Measurements from ENCODE around the gene LCE6A.
A peak's percentile ranks its signal among the peaks of the same experiment; 100 is the strongest.

LCE6A gene, protein sequence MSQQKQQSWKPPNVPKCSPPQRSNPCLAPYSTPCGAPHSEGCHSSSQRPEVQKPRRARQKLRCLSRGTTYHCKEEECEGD

DNA sequence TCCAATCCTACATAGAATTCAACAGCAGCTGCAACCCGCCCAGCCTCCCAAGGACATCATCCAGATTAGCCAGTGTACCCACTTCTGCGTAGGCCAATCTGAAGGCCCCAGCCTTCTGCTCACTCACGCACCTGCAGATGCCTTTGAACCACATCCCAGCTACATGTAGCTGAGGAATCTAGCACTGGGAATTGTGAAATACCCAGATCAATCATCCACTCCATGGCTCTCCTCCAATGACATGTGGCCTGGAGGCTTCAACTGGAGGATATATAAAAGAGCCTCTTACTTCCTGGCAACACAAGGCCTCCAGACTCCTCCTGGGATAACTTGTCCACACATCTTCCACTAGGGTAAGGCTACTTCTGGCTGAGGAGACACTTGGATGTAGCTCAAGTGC lies at the start of gene LCE6A:
Gene LCE6A, plus strand, starts transcription at position 301 of the 400 bp plus-strand sequence. CDS start 665 bp downstream, outside the sequence.
- no peak for DNase-seq (ENCODE audit: low spot score)

DNA sequence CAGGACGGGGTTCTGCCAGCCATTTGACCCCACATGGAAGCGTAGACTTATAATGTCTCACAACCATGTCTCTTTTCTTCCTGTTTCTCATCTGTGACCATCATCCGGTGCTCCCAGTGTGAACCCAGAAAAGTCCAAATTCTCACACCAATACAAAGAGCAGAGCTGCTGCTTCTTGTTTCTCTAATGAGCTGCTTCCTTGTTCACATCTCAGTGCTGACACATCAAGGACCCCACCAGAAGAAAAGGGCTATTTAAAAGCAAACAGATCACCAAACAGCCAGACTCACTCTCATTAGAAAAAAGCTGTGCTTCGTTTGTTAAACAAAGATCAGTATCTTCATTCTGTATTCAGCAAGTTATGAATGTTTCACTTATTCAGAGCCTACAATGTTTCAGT lies 47.0 kb upstream of the LCE6A start:
- DNase-seq (ENCODE audit: low spot score): no peak

DNA sequence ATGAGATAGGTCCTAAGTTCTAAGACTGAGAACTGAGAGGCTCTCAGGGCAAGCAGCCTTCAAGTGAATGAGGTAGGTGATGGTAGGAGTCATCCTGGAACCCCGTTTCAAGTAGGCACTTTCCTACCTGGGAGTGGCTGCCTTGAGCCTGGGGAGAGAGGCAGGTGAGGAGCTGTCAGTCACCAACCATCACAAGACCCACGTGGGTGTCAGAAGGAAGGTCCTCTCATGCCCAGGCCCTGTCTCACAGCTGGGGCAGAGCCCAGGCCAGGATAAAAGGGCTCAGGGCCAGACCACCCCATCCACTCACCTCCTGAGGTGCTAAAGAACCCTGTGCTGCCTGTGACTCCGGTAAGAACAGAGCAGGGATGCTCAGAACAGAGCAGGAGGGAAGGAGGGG lies 46.2 kb upstream of the LCE6A start, which contains the start of gene LCE1D:
Gene LCE1D, plus strand, starts transcription at position 301 of the 400 bp plus-strand sequence. CDS start 1,074 bp downstream, outside the sequence.
- no peak for DNase-seq (ENCODE audit: low spot score)

DNA sequence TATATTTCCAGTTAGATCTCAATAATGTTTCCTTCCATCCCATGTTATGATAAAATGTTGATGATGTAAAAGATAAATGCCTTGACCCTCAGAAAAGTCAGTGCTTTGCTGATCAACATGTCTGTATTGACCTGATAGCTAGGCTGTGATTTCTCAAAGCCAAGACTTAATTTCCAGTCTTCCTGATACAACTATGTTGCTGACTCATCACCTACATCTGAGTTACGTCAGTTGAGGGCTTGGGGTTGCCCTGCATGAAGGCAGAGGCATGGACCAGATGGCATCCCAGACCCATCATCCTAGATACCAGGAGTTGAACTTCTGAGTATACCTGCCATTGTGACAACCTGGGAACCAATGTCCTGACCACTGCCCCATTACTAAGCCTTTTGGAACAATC lies 41.3 kb upstream of the LCE6A start:
- DNase-seq (ENCODE audit: low spot score): no peak

DNA sequence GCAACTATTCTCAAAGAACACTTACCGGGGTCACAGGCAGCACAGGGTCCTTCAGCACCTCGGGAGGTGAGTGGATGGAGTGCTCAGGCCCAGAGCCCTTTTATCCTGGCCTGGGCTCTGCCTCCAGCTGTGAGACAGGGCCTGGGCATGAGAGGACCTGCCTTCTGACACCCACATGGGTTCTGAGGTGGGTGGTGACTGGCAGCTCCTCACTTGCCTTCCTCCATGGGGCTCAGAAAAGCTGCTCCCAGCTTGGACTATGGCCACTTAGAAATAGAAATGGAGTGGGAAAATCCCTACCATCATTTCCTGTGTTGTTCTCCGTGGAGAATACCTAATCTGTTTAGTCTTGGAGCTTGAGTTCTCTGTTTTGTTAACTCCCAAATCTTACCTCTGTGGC lies 36.1 kb upstream of the LCE6A start, which contains the start of gene LCE1C:
Gene LCE1C, minus strand, starts transcription at position 76 of the 400 bp plus-strand sequence. CDS start 1,173 bp downstream, outside the sequence.
- DNase-seq (ENCODE audit: low spot score): no peak

DNA sequence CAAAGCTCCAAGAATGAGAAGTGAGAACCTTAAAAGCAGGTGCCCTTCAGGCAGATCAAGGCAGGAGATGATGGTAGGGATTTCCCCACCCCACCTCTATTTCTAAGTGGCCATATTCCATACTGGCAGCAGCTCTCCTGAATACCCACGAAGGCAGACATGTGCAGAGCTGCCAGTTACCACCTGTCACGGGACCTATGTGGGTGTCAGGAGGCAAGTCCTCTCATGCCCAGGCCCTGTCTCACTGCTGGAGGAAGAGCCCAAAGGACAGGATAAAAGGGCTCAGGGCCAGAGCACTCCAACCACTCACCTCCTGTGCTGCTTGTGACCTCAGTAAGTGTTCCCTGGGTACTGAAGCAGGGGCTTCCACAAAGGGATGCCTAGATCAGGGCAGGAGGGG lies 31.6 kb upstream of the LCE6A start:
- no peak for DNase-seq (ENCODE audit: low spot score)

DNA sequence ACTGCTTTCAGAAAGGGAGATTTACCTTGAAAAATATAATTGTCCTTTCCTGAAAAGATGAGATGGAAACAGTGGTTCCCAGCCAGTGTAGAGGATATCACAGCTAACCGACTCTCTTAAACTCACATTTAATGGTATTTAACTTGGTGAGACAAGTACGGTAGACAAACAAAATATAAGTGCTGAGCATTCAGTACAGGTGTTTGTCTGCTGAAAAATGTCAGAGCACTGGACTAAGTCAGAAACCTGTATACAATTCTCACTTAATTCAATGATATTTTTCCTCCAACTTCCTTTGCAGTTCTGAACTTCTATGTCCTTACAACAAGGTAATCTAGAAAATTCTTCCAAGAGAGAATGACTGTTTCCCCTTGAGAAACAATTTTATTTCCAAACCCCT lies 31.0 kb upstream of the LCE6A start, which contains the start of gene LCE1B:
Gene LCE1B, plus strand, starts transcription at position 301 of the 400 bp plus-strand sequence. CDS start 476 bp downstream, outside the sequence.
- DNase-seq (ENCODE audit: low spot score): no peak

DNA sequence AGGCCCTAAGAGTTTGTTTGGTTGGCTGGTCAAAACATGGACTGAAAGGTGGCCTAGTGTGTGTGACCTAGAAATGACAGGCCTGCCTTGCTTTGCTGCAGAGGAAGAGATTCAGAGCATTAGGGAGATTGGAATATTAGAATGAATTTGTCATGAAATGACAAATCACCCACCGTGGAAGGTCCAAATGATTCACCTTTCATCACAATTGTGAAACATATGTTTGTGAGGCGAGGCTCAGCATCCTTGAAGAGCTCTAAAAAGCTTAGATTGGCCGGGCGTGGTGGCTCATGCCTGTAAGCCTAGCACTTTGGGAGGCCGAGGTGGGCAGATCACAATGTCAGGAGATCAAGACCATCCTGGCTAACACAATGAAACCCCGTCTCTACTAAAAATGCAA lies 25.3 kb upstream of the LCE6A start:
- DNase-seq (ENCODE audit: low spot score): no peak

DNA sequence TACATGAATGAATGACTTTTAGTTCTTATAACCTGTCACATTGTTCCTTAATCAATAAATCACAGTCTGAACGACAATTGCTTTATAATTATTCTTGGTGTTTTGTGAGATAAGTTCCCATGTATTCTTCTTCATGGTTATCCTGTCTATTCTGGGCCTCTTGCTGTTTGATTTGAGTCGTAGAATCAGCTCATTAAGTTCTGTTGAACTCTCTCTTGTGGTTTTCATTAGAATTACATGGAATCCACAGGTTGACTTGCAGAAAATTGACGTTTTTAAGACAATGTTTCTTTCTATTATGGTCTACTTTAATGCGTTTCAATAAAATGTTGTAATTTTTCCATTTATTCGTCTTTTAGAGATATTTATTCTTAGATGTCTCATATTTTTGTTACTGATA lies 19.4 kb upstream of the LCE6A start:
- DNase-seq (ENCODE audit: low spot score): no peak

DNA sequence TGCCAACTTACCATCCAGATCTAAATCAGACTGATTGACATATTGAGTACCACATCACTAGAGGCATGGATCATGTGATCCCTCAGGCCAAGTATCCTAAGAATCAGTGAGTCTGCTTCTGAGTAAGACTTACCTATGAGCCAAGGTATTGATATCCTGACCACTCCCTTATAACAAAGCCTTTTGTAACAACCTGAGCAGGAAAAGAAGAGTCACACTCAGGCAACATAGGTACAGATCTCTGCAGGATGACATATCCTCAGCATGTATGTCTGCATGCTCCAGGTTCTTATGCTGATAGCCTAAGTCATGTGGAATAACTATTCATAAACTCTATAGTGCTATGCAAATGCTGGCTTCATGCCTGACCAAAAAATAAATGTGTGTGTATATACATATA lies 17.7 kb upstream of the LCE6A start:
- no peak for DNase-seq (ENCODE audit: low spot score)

DNA sequence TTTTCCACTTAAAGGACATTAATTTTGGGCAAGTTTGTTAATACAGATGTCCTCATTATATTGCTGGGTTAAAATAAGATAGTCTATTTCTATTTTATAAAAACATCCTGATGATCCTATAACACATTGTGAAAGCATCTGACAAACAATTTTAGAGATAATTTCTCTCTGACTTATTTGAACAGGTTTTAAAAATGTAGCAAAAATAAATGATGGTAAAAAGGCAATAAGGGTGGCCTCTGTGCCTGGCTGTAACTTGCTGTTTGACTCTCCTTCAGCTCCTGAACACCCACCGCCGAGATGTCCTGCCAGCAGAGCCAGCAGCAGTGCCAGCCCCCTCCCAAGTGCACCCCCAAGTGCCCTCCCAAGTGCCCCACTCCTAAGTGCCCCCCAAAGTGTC lies 15.5 kb upstream of the LCE6A start, which contains the start of gene LCE1A:
Gene LCE1A, plus strand, starts transcription at position 301 of the 400 bp plus-strand sequence. Its CDS starts 0 bp downstream, at position 301.
- DNase-seq (ENCODE audit: low spot score): no peak

DNA sequence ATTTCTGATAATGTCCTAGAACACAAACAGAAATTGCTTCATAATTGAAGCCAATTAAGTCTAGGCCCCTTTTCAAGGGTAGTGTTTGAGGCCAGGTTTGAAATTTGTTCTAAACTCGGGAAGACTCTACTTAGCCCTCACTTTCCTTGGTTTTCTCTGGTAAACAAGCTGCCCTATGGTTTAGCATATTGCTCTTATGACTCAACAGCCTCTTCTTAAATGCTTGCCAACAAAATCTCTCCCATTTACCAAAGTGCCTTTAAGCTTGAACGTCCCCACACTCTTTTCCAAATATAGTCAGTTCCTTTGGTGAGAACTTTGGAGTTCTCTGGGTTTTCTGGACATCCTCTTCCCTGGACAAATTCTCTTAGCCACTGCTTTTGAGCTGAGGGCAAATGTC lies 5.8 kb upstream of the LCE6A start:
- DNase-seq (ENCODE audit: low spot score): no peak

DNA sequence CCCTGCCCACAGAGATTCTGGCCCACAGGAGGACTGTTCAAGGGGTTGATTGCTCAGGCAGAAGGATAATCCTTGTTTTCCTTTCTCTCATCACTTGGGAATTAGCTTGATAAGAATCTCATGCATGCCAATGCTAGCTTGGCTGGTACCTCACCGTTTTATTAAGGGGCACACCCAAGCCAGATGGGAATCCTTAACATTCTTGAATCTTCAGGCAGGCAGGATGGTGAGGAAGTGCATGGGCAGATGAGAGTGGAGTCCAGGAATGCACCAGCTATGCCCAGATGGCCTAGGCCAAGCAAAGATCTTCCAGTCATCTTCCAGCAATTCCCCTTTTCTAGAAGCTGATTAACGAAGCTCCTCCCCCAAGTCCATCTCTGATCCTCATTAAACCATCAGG lies 13.0 kb downstream of the LCE6A start:
- no peak for DNase-seq (ENCODE audit: low spot score)

DNA sequence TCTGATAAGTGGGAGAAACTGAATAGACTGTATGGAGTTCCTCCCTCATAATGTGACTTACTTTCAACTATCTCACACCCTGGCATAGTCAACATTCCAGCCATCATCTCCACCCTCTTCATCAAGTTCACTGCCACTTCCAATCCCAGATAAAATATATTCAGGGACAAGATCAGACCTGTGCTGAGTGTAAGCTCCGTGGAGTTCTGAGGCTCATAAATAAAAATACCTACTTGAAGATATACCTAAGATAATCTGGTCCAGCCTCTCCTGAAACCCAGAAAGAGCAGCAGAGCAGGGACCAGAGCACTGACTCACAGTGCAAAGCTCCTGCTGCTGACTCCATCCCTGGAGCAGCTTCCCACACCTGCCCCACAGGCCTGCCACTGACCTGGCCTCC lies 15.4 kb downstream of the LCE6A start:
- DNase-seq (ENCODE audit: low spot score): no peak

DNA sequence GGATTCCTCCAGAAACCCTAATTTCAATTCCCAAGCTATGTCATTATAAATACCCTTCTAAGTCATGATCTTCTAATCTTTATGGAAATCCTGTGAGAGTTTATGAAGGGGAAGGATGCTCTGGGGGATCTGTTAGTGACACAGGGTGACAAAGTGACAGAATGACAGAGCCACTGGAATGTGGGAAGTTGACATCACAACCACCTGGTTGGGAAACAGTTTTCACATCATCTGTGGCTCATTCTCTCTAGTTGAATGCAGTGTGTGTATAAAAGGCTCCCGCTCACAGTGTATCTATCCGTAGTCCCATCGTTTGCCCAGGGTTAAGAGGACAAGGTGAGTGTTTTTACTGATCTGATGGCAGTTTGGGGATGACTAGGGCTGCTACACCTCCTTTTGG lies 17.0 kb downstream of the LCE6A start, which contains the start of gene LCE7A:
Gene LCE7A, plus strand, starts transcription at position 301 of the 400 bp plus-strand sequence. CDS start 702 bp downstream, outside the sequence.
- no peak for DNase-seq (ENCODE audit: low spot score)

DNA sequence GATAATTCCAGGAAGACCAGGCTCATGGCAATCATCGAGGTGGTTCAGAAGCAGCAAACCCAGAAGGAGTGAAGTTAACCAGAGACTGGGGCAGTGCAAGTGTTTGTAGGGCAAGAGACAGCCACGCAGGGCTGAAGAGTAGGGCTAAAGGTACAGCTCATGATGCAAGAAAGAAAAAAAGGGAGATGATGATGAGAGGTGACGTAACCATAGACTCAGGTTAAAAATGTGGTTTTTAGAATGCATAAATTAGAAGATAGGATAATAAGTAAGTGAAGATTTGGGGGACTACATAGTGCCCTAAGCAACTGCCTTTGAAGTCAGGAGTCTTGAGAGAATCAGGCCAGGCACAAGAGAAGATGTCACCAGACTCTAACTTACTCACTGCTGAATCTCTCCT lies 17.5 kb downstream of the LCE6A start:
- no peak for DNase-seq (ENCODE audit: low spot score)

DNA sequence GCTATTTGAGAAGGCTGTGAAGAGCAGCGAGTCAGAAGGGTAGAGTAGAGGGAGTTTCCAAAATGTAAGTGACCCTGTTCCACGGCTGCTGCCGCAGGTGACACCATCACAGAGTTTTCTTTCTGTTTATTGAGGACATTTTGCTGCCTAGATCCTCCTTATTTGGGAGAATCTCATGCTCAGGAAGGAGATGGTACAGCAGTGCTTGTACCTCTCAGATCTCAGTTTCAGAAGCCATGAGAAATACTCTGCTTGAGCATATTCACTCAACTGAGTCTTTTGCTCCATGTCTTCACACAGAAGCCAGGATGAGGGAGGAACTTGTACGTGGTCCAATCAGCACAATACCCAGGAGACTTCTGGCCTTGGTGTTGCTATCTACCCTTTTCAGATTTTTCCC lies 18.7 kb downstream of the LCE6A start:
- no peak for DNase-seq (ENCODE audit: low spot score)

DNA sequence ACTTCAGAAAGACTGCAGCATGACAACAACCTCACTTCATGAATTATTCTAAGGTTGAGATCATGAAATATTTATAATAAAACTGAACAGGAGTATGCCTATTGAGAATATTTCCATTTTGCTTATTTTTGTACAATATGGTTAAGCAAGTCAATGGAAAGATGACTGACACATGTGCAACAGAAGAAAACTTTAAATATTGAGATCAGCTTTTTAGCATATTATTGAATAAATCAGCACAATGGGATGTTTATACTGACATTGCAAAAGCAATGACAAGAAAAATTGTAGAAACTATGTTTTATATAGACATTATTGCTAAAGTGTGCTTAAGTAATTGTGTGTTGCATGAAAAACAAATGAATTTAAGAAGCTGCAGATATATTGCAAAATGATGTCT lies 21.8 kb downstream of the LCE6A start:
- DNase-seq (ENCODE audit: low spot score): no peak

DNA sequence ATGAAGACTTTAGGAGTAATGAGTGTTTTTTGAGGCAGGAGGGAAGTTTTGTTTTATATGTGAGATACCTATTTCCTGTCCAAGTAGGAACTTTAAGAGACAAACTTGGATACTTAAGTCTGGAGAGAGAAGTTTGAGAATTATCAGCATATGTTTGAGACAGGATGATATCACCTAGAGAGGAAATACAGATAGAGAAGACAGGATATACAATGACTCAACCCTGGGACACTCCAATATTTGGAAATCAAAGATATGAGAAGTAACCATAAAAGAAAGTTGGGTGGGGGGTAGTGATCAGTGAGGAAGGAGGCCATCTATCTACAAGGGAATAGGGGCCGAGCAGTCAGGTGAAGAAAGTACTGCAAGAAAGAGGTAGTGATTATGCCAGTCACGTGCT lies 23.7 kb downstream of the LCE6A start:
- no peak for DNase-seq (ENCODE audit: low spot score)

DNA sequence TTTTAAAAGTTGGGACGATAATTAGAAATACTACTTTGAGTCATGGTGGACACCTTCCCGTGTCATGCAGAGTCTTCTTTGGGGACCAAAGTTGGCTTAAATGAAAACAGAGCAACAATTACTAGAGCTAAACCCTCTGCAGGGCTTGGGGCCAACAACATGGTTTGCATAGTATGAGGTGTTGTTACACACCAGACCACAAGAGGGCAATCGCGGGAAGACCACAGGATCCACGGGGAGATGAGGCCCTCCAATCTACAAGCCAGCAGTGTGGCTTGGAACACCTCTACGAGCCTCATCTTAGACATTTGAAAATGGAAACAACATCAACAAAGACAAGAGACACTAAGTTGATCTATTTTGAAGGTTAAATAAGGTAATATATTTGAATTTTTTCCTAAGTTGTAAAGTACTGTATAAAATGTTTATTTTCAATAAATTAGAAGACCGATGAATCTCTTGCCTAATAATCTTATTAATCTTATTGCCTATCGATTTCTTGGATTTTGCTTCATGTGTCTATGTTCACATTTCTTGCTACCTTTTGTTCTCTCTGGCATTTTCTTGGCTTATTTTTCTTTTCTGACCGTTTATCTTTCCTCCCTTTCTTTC lies 27.3 kb downstream of the LCE6A start:
- DNase-seq (ENCODE audit: low spot score): peak; percentile 50

DNA sequence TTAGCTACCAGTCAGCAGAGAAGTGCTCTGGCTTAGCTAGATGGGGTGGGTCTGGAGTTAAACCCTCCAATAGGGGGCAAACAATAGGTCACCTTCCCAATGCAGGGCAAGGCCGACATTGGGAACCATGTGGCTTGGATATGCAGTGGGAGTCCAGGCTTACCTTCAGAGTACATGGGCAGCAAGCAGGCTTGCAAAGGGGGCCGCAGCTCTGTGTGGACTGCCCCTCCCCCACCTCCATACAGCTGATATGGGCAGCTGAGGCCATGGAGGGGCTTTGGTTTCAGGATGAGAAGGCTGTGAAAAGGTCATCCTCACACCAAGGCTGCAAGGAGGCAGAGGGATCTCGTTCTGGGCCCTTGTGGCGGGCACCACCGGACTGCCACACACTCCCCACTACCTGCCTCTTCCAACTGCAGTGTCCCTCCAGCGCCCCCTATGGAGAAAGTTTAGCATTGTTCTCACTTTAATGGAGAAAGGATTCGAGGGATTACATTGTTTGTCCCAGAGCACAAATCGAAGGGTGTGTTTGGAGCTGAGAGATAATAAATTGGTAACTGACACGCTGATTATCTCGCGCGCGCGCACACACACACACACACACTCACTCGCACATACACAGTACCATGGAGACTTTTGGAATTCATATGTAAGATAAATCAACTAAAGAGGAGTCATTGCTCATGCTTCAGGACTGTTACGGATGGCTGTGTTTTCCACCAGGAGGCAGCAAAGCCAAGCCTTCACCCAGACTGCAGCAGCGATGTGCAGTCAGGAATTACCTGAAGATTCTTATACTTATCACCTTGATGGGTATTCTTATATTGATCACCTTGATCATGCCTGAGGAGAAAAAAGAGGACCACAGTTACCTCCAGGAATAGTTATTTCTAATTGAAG lies 28.4 kb downstream of the LCE6A start:
- DNase-seq (ENCODE audit: low spot score): no peak

DNA sequence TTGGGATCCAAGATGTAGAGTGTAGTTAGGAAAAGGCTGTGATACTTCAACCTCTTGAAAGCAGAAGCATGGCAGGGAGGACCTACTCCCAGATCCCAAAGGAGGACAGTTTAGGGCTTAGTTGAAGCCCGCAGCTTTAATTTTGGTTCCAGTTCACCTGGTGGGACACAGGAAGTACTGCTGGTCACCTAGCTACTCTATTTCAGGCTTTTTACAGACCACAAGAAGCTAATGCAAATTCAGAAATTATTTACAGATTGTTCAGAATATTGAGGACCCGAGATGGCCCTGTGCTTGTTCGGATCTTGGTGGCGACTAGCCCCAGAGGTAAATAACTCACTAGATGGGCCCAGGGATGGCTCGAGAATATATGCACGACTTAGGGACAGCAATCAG lies 29.1 kb downstream of the LCE6A start:
- DNase-seq (ENCODE audit: low spot score): no peak

DNA sequence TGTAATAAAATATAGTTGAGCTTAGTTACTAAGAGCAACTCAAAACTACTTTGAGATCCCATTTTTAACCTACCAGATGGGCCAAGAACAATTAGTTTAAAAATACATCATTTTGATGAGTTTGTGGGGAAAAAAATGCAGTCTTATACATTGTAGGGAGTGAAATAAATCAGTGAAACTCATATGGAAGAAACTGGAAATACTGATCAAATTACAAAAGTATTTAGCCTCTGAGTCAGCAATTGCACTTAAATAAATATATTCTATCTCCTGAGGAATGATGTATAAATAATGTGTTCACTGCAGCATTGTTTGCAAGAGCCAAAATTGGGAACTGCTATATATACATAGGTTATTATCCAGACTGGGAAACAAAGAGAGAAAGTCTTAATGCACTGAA lies 30.8 kb downstream of the LCE6A start:
- DNase-seq (ENCODE audit: low spot score): no peak
